Hippocampal formation (tissue), 2 donors: ENCODE data around the gene CHRM2.

Source experiments
- DNase-seq, 2 donors: peaks; one replicate each; lab custom pipeline; 2025; lab: John Stamatoyannopoulos, UW

Gene CHRM2

DNA sequence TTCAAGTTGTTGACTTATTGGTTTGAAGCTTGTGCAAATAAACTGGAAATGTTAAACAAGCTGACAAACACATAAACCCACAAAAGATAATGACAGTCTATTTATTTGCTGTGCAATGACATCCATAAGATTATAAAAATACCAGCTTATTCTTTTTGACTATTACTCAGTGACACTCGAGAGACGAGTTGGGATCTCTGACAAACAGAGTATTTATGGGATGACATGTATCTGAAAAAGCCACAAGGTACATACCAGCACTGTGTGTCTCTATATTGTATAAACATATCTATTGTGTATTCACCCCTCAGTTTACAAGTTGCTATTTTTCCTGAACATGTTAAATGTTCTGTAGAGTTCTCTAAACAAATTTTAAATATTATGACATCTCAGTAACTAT lies 88.9 kb downstream of the CHRM2 start:
- DNase-seq: no peak

DNA sequence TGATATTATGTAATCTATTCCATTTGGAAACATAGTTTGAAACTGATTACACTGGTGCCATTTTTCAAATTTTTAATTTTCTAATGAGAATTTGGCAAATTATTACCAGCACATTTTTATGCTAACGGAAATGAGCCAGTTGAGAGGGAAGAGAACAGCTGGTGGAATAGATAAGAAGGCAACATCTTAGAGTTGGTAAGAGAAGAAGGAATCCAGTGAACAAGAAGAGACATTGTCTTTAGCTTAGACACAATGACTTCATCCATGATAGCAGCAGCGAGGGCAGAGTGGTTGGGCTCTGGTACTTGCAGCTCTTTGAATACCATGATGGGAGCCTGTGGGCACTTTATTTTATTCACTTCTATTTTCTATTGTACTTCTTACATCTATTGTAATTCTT lies 89.6 kb downstream of the CHRM2 start:
- DNase-seq: no peak

DNA sequence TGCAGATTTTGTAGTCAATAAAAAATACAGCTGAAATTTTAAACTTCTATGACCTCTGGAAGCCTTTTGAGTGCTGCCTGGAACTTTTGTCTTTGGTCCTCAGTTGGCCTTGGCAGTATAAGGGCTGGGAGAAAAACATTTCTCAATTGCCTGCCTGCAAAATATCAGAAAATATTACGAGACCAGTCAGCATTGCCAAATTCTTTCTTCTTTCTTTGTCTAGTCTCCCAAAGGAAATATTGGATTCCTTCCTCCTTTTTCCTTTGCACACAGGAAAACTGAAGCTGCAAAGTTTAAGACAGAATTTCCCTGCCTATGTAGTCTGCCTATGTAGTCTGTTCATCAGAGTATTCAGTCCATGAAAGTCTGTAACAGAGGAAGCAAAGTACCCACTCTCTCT lies 95.9 kb downstream of the CHRM2 start:
- no peak for DNase-seq

DNA sequence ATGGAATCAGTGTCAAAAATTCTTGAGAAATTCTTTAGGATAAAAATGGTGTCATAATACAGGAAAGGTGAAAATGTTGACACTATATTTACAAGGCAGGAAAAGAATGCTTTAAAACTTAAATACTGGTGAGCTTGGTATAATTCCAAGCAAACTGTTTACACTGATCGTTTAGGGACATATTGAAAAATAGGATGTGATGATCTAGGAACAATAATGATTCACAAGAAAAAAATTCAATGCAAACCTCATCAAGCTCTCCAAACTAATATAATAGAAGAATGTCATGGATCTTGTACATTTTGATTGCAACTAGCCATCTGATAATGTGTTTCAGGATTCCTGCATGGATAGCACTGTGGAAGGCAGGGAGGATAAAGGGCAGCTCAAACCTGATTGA lies 98.4 kb downstream of the CHRM2 start:
- DNase-seq: no peak

DNA sequence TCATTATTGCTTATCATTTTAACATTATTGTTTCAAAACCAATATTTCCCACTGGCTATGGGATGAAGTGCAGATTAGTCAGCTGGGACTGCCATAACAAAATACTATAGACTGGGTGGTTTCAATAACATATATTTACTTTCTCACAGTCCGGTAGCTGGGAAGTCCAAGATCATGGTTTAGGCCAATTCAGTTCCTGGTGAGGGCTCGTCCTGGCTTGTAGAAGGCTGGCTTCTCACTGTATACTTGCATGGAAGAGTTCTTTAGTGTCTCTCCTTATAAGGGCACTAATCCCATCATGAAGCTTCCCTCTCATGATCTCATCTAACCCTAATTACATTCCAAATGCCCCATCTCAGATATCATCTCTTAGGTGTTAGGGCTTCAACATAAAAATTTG lies 101.3 kb downstream of the CHRM2 start:
- DNase-seq: no peak

DNA sequence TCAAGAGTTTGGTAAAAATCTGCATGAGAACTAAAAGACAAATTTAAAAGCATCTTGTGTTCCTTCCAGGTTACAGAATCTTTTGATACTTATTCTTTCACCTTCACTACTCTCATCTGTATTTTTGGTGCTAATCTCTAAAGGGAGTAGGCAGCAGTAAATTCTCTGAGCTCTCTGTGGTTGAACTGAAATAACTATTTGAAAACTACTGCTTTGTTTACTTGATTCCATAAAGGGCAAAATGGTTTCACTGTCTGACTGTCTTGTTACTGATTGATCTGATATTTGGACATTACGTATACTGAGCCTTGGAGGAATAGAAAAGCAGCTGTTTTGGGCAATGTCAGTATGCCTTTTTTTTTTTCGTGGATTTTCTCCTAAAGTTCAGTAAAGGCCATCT lies 103.3 kb downstream of the CHRM2 start:
- no peak for DNase-seq

DNA sequence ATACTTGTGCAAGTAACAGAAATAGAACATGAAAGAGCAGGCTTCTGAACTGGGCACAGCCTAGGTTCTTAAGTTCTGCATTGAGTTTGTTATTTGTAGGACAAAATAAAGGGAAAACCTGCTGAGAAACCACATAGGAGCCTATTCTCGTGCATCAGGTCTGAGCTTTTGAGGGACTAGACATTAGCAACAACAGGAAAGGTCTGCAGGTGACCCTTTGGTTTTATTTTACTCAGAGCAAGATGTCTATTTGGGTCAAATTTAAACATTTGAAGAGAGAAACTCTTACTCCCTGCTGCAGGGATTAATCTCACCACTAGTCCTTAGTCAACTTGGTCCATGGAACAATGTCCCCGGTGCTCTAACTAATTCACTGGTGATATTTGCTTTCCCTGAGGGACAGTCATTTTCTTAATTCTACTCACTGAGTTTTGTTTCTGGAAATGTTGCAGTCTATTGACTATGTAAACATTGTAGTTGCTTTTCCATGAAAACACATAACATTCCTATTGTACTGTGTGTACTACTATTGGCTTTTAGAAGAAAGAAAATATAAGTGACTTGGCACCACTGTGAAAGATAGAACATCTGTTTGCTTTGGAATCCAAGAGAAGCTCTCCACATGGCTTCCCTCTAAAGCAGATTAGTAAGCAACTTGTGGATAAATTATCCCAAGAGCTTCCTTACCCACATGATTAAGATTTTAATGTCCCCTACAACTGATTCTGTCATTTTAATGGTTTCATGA lies 108.2 kb downstream of the CHRM2 start:
- no peak for DNase-seq

DNA sequence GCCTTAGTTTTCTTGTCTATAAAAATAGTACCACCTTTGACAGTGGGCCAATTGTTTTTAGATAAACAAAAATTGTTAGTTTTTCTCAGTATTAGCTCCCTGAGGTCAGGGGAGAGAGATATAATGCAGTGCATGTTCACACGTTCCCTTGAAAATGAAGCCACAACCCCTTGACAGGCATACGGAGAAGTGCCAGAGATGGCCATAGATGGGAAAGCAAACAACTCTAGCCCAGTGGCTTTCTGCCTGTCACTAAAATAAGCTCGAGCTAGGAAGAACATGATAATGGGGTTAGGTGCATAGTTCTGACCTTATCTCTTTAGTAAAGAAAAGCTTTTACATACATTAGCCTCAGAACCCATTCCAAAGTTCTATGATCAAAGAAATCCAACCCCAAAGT lies 124.9 kb downstream of the CHRM2 start:
- DNase-seq: no peak

DNA sequence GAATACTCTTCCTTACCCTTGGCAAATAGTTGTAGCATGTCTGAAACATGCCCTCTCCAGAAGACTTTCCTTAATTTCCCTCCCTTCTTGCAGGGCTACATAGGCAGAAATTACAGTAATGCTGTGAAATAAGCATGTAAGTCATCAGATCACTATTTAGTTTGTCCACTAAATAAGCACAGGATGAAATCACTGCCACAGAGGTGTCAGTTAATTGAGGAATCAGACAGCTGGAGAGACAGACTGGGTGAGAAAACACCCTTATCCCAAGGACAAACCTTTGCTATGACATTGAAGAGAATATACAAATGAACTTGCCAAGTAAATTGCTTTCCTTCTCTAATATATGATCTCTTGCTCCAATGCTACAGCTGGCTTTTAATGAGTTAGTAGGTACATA lies 129.3 kb downstream of the CHRM2 start:
- no peak for DNase-seq

DNA sequence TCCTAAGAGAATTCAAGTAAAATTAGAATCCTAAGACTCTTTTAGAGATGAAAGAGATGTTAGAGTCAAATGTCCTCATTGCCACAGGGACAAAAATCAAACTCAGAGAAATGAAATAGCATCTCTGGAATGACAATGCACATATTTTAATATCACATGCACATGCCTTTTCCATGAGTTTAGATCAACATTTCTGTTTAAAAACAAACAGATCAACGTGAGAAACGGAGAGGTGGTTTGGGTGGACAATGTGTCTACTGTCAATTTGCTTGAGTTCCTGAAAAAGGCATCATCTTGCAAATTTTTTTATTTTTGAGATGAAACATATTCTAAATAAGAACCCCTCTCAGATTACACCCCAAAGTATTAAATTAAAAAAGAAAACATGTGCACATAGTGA lies 130.0 kb downstream of the CHRM2 start:
- DNase-seq: no peak

DNA sequence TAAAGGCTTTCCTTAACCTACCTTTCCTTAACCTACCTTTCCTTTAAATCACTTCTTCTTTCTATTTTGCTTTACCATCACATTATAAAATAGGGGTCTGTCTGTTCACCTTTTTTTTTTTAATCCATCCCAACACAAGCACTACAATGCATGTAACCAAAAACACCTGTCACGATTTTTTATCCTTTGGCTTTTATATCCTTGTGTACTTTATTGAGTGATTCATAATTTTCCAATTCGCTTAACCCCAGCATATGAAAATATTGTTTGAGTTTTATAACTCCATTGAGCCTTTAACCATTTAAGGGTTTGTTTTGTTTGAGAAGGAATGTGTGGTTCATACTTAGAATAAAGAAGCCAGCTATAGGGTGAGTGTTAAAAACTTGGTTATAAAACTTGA lies 132.2 kb downstream of the CHRM2 start:
- no peak for DNase-seq

DNA sequence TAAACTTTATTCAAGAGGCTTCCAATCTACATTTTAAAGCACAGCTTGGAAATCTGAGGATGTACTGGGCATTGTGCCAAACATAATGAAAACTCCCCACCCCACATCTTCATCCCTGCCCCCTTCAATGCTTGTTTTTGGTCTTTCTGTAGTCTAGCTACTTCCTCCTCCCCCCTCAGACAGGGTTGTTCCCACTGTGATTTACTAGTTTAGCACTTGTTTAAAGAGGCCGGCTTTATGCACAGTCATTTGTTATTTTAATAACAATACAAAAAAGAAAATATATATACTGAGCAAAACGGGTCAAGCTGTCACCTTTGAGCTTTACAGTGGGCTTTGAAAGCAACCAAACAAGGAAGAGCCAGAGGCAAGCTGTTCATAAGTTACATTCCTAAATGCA lies 132.6 kb downstream of the CHRM2 start:
- DNase-seq: no peak

DNA sequence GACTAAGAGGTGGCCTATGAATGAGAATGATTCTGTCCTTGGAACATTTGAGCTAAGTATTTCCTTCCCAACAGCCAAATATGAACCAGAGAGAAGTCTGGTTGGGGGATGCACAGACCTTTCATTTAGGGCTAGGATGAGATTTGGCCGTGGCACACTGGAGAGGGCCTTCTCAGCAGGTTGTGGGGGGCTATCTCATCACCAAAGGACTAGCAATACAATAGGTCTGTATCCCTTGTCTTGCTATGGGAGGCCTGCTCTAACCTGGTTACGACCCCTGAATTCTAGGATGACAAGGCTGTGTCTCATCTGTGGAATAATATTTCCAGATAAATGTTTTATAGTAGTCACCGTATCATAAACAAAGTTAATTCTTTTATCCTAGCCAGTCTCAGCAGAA lies 133.0 kb downstream of the CHRM2 start:
- DNase-seq: no peak

DNA sequence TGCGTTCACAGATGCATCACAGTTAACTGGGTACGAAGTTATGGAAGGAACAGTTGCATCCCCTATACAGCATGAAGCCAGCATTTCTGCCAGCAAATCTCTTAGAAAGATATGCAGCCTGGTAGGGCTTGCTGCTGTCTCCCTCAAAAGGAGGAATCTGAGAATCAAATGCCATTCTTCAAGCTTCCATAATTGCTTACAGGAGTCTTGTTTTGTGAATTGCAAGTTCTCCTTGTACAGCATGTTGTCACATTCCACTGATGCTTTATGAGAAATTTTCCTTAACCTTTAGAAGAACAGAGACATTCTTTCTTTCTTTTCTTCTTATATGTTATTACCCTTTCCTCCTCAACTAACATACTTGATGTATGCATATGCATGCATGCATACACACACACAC lies 134.6 kb downstream of the CHRM2 start:
- DNase-seq: no peak

DNA sequence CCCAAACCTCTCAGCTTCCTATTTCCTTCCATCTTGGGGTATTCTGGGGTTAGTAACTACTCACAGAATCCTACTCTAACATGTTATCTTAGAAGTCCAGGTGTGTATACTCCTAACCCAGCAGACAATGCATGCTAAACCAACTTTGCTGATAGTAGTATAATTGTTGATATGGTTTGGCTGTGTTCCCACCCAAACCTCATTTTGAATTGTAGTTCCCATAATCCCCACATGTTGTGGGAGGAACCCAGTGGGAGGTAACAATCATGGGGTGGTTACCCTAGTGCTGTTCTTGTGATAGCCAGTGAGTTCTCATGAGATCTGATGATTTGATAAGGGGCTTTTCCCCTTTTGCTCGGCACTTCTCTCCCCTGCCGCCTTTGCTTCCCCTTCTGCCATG lies 135.1 kb downstream of the CHRM2 start:
- DNase-seq: no peak

DNA sequence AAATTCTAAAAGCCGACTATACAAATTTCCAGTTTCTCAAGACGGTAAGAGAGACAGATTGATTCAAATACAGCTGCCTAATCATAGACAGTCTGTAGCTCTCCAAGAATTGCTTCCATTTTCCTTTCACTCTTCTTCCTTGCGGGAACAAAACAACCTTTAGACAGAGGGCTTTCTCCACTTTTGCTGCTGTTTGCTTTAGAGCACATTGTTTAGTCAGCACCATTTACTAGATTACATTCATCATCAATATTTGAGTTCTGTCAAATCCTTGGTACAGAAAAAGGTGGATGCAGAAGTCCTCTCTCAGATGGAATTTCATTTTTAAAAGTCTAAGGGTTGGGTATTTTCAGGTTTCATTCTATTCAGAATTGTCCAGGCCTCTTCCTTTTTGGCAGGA lies 137.4 kb downstream of the CHRM2 start:
- DNase-seq: no peak

DNA sequence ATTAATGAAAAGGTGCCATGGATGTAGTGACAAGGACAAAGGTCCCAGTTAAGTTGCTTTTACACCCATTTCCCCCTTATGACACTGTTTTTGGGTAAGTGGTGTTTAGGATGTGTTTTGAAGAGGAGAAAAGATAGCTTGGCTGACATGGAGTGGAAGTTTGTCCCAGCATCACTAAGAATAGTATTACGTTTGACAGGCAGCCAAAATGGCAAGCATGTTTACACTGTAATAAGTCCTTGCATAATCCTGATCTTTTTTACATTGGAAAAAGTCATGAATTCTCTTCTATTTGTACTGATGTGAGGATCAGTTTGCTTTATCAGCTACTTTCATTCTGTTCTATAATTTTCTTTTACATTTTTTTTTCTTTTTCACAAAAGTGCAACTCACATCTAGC lies 137.8 kb downstream of the CHRM2 start:
- no peak for DNase-seq

DNA sequence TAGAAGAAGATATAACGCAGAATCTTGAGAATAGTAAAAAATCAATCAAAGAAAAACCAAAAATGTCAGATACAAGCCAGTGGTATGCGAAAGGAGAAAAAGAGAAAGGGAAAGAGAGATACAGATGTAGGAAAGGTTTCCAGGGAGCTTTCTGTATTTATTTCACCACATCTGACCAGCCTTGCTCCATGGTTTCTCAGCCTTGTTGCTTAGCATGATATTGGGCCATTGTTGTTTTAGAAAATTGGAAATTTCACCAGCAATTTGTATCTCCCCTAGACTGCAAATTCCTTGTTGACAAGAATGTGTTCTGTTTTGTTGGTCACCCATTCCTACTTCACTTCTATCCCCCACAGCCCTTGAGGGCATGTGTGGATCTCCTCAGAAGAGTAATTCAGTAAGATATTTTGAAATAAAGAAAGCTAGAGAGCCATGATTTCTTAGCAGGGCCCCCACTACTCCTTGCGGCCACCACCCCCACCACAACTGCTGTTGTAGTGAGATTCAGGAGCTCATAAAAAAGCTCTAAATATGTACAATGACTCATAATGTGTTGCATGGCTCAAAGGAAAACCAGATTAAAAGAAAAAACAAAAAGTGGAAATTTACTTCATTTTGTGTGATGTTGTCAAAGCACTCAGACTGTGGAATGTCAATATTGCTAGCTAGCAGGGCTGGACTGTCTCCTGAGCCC lies 138.7 kb downstream of the CHRM2 start:
- no peak for DNase-seq

DNA sequence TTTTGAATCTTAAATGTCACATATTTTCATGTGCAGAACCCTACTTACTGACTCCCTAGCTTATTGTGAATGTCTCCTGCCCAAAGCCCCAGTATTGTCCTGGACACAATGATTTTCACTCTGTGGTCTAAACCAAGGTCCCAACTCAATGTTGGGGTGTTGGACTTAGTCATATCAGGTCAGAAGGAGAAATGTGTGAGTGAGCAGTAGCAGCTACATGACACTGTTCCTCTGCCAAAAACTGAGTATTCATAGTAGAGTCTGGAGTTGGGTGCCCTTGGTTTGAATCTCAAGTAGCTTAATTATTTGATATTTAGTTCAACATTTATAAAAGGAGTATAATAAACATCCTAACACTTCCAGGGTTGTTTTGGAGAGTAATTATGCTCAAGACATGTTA lies 141.0 kb downstream of the CHRM2 start:
- no peak for DNase-seq

DNA sequence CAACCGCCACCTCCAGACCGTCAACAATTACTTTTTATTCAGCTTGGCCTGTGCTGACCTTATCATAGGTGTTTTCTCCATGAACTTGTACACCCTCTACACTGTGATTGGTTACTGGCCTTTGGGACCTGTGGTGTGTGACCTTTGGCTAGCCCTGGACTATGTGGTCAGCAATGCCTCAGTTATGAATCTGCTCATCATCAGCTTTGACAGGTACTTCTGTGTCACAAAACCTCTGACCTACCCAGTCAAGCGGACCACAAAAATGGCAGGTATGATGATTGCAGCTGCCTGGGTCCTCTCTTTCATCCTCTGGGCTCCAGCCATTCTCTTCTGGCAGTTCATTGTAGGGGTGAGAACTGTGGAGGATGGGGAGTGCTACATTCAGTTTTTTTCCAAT lies 146.6 kb downstream of the CHRM2 start:
- no peak for DNase-seq

DNA sequence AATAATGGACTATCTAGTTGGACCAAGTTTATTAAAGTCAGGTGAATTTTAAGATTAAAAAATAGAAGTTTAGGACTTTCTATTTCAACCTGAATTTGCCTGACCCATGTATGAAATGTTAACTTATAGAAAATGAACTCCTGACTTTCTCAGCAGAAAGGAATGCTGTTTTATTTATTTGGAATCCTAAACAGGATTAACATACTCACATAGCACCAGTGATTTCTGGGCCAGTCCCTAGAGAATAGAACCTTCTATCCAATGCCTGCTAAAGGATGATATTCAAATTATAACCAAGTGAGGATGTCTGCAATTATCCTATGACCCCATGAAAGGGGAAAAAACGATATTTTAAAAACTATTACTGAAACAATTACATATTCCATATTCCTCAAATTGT lies 148.8 kb downstream of the CHRM2 start:
- no peak for DNase-seq

DNA sequence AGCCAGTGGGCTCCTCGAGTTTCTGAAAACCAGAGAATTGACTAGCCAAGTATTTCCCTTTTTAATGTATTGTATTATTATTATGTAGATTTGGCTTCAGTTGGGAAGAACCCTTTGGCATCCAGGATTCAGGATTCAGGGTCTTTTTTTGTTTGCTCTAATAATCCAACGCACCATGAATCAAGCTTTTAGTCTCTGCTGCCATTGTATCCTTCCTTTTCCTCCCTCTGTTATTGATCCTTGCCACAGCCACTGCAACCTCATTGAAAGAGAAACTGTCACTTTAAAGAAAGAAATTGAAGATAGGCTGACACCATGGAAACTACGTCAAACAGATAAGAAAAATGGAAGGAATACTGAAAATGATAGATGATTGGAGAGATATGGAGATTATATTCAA lies 150.0 kb downstream of the CHRM2 start:
- no peak for DNase-seq

DNA sequence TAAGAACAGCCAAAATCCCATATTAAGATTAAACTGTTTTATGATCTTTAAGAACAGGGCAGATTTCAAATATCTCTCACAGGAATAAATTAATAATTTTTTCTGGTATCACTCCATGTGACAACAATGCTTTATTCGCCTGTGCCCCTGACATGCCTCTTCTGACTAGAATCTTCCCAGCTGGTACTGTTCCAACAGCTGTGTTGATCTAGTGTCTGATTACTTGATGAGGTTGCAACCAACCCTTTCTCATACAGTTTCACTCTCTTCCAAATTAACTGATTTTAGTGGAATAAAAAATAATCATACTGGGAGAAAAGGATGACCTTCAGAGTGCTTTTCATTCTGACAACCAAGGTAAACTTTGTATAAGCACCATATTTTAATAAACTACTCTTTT lies 151.9 kb downstream of the CHRM2 start:
- no peak for DNase-seq
